GM12891 (cell line): Measurements from ENCODE around the gene SMCHD1.

ENCODE experiments used
- POLR2A ChIP-seq: IDR thresholded peaks from 2 replicates; pipeline ENCODE4 v1.6.1; 2011; ENCODE audit warnings: low read depth, low read length, control low read depth
- SPI1 ChIP-seq: IDR thresholded peaks from 2 replicates; pipeline ENCODE4 v1.6.1; 2011; ENCODE audit warnings: low read depth, low read length, control low read depth
- TAF1 ChIP-seq: IDR thresholded peaks from 2 replicates; pipeline ENCODE4 v1.6.1; 2011; ENCODE audit warnings: low read depth, low read length, control low read depth

DNA sequence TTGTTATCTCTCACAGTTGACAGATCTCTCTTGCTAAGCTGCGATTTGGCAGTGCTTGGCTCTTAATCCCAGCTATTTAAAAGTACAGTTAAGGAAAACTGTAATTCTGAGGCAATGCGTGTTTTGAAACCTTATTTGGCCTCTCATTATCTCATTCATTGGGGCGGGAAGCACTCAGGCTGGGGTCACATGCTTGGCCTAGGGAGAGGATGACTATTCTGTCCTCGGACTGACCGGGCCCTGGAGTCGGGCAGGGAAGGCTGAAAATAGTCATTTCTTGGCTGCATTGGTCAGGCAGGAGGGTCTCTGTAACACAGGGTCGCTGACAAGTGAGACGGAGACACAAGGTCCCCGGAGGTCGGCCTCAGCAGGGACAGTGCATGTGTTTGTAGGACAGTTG is 171.1 kb downstream of the SMCHD1 start:
- no peak for TF ChIP-seq POLR2A
- TF ChIP-seq TAF1: no peak
- no peak for TF ChIP-seq SPI1
